Measurements from ENCODE around the gene TUBG2. TPM values are rescaled to one million over a fixed set of nuclear protein-coding genes. Genes with fewer than 3 reads are reported as not detected.

The TUBG2 gene
- polyA plus RNA-seq, 1 donor from 2014 or later: 24.9 TPM

DNA sequence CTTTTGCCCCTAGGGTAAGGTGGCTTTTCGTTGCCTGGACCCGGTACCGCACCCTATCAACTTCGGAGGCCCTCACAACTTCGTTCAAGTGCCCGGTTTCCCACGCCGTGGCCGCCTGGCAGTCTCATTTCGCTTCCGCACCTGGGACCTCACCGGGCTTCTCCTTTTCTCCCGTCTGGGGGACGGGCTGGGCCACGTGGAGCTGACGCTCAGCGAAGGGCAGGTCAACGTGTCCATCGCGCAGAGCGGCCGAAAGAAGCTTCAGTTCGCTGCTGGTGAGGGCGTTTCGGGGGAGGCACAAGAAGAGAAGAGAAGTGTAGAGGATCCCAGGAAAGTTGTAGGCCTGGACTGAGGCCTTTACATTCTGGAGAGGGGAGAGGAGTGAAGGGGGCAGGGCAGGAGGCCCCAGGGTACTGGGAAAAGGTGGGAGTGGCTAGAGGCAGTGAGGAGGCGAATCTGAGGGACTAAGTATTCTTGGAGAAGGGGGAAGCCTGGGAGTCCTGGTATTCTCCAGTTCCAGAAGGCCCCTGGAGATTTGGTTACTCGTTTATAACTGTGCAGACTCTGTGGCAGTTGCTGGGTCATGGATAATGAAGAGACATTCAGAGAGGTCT, 28.7 kb downstream of the TUBG2 start:
- H3K27ac ChIP-seq (ENCODE audit: low read length): no peak overlapping the region
- H2AFZ ChIP-seq (ENCODE audit: low read depth, low read length): no peak overlapping the region
- no peaks in the 10 kb centered on the region for H3F3A ChIP-seq (ENCODE audit: insufficient read depth, low read length, poor library complexity, severe bottlenecking)
- H3K9me3 ChIP-seq (ENCODE audit: low read length): no peaks in the 10 kb centered on the region
- no peaks in the 10 kb centered on the region for H4K20me1 ChIP-seq (ENCODE audit: insufficient read depth)
- peaks cover 4% of the 10 kb centered on the region for H3K79me2 ChIP-seq (replicated peaks; ENCODE audit: insufficient read depth, low read length)
- TF ChIP-seq, protein P1, sequence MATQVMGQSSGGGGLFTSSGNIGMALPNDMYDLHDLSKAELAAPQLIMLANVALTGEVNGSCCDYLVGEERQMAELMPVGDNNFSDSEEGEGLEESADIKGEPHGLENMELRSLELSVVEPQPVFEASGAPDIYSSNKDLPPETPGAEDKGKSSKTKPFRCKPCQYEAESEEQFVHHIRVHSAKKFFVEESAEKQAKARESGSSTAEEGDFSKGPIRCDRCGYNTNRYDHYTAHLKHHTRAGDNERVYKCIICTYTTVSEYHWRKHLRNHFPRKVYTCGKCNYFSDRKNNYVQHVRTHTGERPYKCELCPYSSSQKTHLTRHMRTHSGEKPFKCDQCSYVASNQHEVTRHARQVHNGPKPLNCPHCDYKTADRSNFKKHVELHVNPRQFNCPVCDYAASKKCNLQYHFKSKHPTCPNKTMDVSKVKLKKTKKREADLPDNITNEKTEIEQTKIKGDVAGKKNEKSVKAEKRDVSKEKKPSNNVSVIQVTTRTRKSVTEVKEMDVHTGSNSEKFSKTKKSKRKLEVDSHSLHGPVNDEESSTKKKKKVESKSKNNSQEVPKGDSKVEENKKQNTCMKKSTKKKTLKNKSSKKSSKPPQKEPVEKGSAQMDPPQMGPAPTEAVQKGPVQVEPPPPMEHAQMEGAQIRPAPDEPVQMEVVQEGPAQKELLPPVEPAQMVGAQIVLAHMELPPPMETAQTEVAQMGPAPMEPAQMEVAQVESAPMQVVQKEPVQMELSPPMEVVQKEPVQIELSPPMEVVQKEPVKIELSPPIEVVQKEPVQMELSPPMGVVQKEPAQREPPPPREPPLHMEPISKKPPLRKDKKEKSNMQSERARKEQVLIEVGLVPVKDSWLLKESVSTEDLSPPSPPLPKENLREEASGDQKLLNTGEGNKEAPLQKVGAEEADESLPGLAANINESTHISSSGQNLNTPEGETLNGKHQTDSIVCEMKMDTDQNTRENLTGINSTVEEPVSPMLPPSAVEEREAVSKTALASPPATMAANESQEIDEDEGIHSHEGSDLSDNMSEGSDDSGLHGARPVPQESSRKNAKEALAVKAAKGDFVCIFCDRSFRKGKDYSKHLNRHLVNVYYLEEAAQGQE (IDR thresholded peaks at IDR 0.05; ENCODE audit: borderline replicate concordance): no peak
- TF ChIP-seq EZH2 (IDR thresholded peaks at IDR 0.05; ENCODE audit: borderline replicate concordance, insufficient read depth, low read length, poor library complexity, severe bottlenecking) (no peak), TAF1 (IDR thresholded peaks at IDR 0.05; ENCODE audit: low read depth) (no peak), EP300 (conservative IDR thresholded peaks at IDR 0.05; ENCODE audit: poor library complexity, severe bottlenecking) (no peak), MXI1 (conservative IDR thresholded peaks at IDR 0.05; ENCODE audit: poor library complexity, severe bottlenecking) (no peak), POLR2AphosphoS5 (IDR thresholded peaks at IDR 0.05) (no peak), RAD21 (conservative IDR thresholded peaks at IDR 0.05) (no peak), SMC3 (conservative IDR thresholded peaks at IDR 0.05; ENCODE audit: poor library complexity) (no peak)
- TF ChIP-seq, protein P2, sequence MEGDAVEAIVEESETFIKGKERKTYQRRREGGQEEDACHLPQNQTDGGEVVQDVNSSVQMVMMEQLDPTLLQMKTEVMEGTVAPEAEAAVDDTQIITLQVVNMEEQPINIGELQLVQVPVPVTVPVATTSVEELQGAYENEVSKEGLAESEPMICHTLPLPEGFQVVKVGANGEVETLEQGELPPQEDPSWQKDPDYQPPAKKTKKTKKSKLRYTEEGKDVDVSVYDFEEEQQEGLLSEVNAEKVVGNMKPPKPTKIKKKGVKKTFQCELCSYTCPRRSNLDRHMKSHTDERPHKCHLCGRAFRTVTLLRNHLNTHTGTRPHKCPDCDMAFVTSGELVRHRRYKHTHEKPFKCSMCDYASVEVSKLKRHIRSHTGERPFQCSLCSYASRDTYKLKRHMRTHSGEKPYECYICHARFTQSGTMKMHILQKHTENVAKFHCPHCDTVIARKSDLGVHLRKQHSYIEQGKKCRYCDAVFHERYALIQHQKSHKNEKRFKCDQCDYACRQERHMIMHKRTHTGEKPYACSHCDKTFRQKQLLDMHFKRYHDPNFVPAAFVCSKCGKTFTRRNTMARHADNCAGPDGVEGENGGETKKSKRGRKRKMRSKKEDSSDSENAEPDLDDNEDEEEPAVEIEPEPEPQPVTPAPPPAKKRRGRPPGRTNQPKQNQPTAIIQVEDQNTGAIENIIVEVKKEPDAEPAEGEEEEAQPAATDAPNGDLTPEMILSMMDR (IDR thresholded peaks at IDR 0.05; ENCODE audit: poor library complexity, severe bottlenecking): no peak
- H3K4me3 ChIP-seq (ENCODE audit: low read length): no peak overlapping the region
- H3K9ac ChIP-seq (ENCODE audit: low read length): no peak overlapping the region
- H3K27me3 ChIP-seq (ENCODE audit: insufficient read depth, low read depth, low read length): no peaks in the 10 kb centered on the region
- no peaks in the 10 kb centered on the region for H3K9me2 ChIP-seq (ENCODE audit: insufficient read depth, low read length)
- no peaks in the 10 kb centered on the region for H3K36me3 ChIP-seq (ENCODE audit: insufficient read depth, low read length)
- H3K4me2 ChIP-seq (ENCODE audit: low read length): no peak overlapping the region

DNA sequence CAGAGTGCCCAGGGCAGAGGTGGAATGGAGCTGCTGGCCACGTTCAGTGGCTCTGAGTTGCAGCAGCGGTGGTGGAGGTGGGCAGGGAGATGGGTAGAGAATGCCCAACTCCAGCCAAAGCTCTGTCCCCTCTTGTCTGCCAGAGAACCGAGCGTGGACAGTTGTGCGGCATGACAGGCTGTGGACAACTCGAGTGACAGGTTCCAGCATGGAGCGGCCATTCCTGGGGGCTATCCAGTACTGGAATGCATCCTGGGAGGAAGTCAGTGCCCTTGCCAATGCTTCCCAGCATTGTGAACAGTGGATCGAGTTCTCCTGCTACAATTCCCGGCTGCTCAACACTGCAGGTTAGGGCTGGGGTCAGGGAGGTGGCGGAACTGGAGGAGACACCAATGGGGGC, 31.5 kb downstream of the TUBG2 start:
- no peak overlapping the region for H3K9ac ChIP-seq (ENCODE audit: low read length)
- no peaks in the 10 kb centered on the region for H3K9me3 ChIP-seq (ENCODE audit: low read length)
- H3K4me3 ChIP-seq (ENCODE audit: low read length): no peak overlapping the region
- H2AFZ ChIP-seq (ENCODE audit: low read depth, low read length): no peak overlapping the region
- no peak overlapping the region for H3K4me2 ChIP-seq (ENCODE audit: low read length)
- H3K36me3 ChIP-seq (ENCODE audit: insufficient read depth, low read length): no peaks in the 10 kb centered on the region
- H3K27me3 ChIP-seq (ENCODE audit: insufficient read depth, low read depth, low read length): no peaks in the 10 kb centered on the region
- TF ChIP-seq POLR2AphosphoS5 (IDR thresholded peaks at IDR 0.05): no peak
- TF ChIP-seq, protein P1 (IDR thresholded peaks at IDR 0.05; ENCODE audit: borderline replicate concordance): no peak
- TF ChIP-seq EP300 (conservative IDR thresholded peaks at IDR 0.05; ENCODE audit: poor library complexity, severe bottlenecking): no peak
- no peak for TF ChIP-seq SMC3 (conservative IDR thresholded peaks at IDR 0.05; ENCODE audit: poor library complexity)
- TF ChIP-seq MXI1 (conservative IDR thresholded peaks at IDR 0.05; ENCODE audit: poor library complexity, severe bottlenecking): no peak
- TF ChIP-seq RAD21 (conservative IDR thresholded peaks at IDR 0.05): no peak
- TF ChIP-seq, protein P2 (IDR thresholded peaks at IDR 0.05; ENCODE audit: poor library complexity, severe bottlenecking): no peak
- TF ChIP-seq EZH2 (IDR thresholded peaks at IDR 0.05; ENCODE audit: borderline replicate concordance, insufficient read depth, low read length, poor library complexity, severe bottlenecking): no peak
- TF ChIP-seq TAF1 (IDR thresholded peaks at IDR 0.05; ENCODE audit: low read depth): no peak
- no peaks in the 10 kb centered on the region for H3F3A ChIP-seq (ENCODE audit: insufficient read depth, low read length, poor library complexity, severe bottlenecking)
- H3K27ac ChIP-seq (ENCODE audit: low read length): no peak overlapping the region
- no peaks in the 10 kb centered on the region for H4K20me1 ChIP-seq (ENCODE audit: insufficient read depth)
- H3K79me2 ChIP-seq (replicated peaks; ENCODE audit: insufficient read depth, low read length): no peaks in the 10 kb centered on the region
- no peaks in the 10 kb centered on the region for H3K9me2 ChIP-seq (ENCODE audit: insufficient read depth, low read length)

Data from neural cell (in vitro differentiated cells).